Measurements from ENCODE around the gene XPOT. TPM values are rescaled to one million over a fixed set of nuclear protein-coding genes. Genes with fewer than 3 reads are reported as not detected.

XPOT gene
- total and polyA plus RNA-seq, 4 donors: 21.1 to 65.7 (median 36.6) TPM

GRCh38 chr12:64450057-64450640, 46.0 kb downstream of the XPOT start:
- H3K9me3 ChIP-seq (ENCODE audit: control insufficient read depth in 4 of 4, insufficient read depth in 3 of 4, low read length in 3 of 4): no peaks in the 10 kb centered on the region
- no peak overlapping the region for H3K27ac ChIP-seq (ENCODE audit: low read depth in 1 of 2, low read length in 1 of 2)
- no peak for ATAC-seq (ENCODE audit: insufficient read depth, low FRiP score)
- H3K4me3 ChIP-seq: no peak overlapping the region
- DNase-seq: no peak
- peaks cover 4 to 13% (median 11%) of the 10 kb centered on the region in 4 donors for H3K36me3 ChIP-seq (ENCODE audit: control insufficient read depth in 4 of 4, insufficient read depth in 4 of 4, low read length in 4 of 4)
- H3K4me1 ChIP-seq (ENCODE audit: control insufficient read depth in 5 of 5, insufficient read depth in 5 of 5, low read length in 5 of 5): peaks cover 0 to 19% (median 3%) of the 10 kb centered on the region in 5 donors
- no peak overlapping the region for H3K9ac ChIP-seq (ENCODE audit: insufficient read depth in 1 of 2, low read length in 2 of 2)
- WGBS, 2 donors: 83 to 90% methylated on average over 2 of the region's 2 CpGs
- no peaks in the 10 kb centered on the region for H3K27me3 ChIP-seq (ENCODE audit: control insufficient read depth in 3 of 3, insufficient read depth in 3 of 3, low read length in 2 of 3)
- TF ChIP-seq CTCF (IDR thresholded peaks at IDR 0.05; ENCODE audit: control extremely low read depth, extremely low read depth): no peak

GRCh38 chr12:64450711-64451486, 46.7 kb downstream of the XPOT start:
- peaks cover 4 to 13% (median 10%) of the 10 kb centered on the region in 4 donors for H3K36me3 ChIP-seq (ENCODE audit: control insufficient read depth in 4 of 4, insufficient read depth in 4 of 4, low read length in 4 of 4)
- no peaks in the 10 kb centered on the region for H3K9me3 ChIP-seq (ENCODE audit: control insufficient read depth in 4 of 4, insufficient read depth in 3 of 4, low read length in 3 of 4)
- H3K4me1 ChIP-seq (ENCODE audit: control insufficient read depth in 5 of 5, insufficient read depth in 5 of 5, low read length in 5 of 5): peaks cover 0 to 25% (median 3%) of the 10 kb centered on the region in 5 donors
- DNase-seq (peak in 2 of 3 donors; percentile 14 to 29), ATAC-seq (ENCODE audit: insufficient read depth, low FRiP score) (no peak)
- peak overlapping the region in 1 of 2 donors; percentile 39 for H3K27ac ChIP-seq (ENCODE audit: low read depth in 1 of 2, low read length in 1 of 2)
- WGBS, 2 donors: 15 to 19% methylated on average over 8 of the region's 8 CpGs
- H3K4me3 ChIP-seq: no peak overlapping the region
- TF ChIP-seq CTCF (IDR thresholded peaks at IDR 0.05; ENCODE audit: control extremely low read depth, extremely low read depth): no peak
- no peaks in the 10 kb centered on the region for H3K27me3 ChIP-seq (ENCODE audit: control insufficient read depth in 3 of 3, insufficient read depth in 3 of 3, low read length in 2 of 3)
- H3K9ac ChIP-seq (ENCODE audit: insufficient read depth in 1 of 2, low read length in 2 of 2): peak overlapping the region; percentile 72 to 86

GRCh38 chr12:64451687-64452558, 47.7 kb downstream of the XPOT start, which contains the start of gene TBK1:
Gene TBK1 (plus strand): TSS chr12:64452120. CDS start chr12:64455871, 3,751 bp downstream.
- ATAC-seq (ENCODE audit: insufficient read depth, low FRiP score) (peak; percentile 93), DNase-seq (peak; percentile 85 to 91 (median 90))
- H3K4me3 ChIP-seq: peak within 1 kb of the TSS; percentile 81
- peak within 1 kb of the TSS; percentile 72 to 86 for H3K9ac ChIP-seq (ENCODE audit: insufficient read depth in 1 of 2, low read length in 2 of 2)
- no peak for TF ChIP-seq CTCF (IDR thresholded peaks at IDR 0.05; ENCODE audit: control extremely low read depth, extremely low read depth)
- no peaks in the 10 kb centered on the region for H3K9me3 ChIP-seq (ENCODE audit: control insufficient read depth in 4 of 4, insufficient read depth in 3 of 4, low read length in 3 of 4)
- H3K27me3 ChIP-seq (ENCODE audit: control insufficient read depth in 3 of 3, insufficient read depth in 3 of 3, low read length in 2 of 3): no peaks in the 10 kb centered on the region
- 0% methylated on average over 86 to 94 of the region's 94 CpGs for WGBS, 2 donors
- peaks cover 0 to 29% (median 3%) of the 10 kb centered on the region in 5 donors for H3K4me1 ChIP-seq (ENCODE audit: control insufficient read depth in 5 of 5, insufficient read depth in 5 of 5, low read length in 5 of 5)
- H3K36me3 ChIP-seq (ENCODE audit: control insufficient read depth in 4 of 4, insufficient read depth in 4 of 4, low read length in 4 of 4): peaks cover 2 to 10% (median 5%) of the 10 kb centered on the region in 4 donors
- peak within 1 kb of the TSS; percentile 94 to 99 for H3K27ac ChIP-seq (ENCODE audit: low read depth in 1 of 2, low read length in 1 of 2)

Data from lung (tissue), 12 donors.